ENCODE data around the gene VPS9D1.

DNA sequence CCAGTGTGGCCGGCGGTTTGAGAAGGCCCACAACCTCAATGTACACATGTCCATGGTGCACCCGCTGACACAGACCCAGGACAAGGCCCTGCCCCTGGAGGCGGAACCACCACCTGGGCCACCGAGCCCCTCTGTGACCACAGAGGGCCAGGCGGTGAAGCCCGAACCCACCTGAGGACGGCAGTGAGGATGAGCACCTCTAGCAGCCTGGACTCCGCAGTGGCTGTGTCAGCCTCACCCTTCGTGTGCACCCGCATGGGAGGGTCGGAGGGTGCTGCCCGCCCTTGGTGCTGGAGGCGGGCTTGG lies 17.3 kb upstream of the VPS9D1 start:
- TF ChIP-seq, protein P1, sequence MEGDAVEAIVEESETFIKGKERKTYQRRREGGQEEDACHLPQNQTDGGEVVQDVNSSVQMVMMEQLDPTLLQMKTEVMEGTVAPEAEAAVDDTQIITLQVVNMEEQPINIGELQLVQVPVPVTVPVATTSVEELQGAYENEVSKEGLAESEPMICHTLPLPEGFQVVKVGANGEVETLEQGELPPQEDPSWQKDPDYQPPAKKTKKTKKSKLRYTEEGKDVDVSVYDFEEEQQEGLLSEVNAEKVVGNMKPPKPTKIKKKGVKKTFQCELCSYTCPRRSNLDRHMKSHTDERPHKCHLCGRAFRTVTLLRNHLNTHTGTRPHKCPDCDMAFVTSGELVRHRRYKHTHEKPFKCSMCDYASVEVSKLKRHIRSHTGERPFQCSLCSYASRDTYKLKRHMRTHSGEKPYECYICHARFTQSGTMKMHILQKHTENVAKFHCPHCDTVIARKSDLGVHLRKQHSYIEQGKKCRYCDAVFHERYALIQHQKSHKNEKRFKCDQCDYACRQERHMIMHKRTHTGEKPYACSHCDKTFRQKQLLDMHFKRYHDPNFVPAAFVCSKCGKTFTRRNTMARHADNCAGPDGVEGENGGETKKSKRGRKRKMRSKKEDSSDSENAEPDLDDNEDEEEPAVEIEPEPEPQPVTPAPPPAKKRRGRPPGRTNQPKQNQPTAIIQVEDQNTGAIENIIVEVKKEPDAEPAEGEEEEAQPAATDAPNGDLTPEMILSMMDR (conservative IDR thresholded peaks at IDR 0.05), result no peak
- TF ChIP-seq ZFX (IDR thresholded peaks at IDR 0.05), result no peak

Data from C4-2B (cell line).